MCF 10A (cell line): ENCODE data around the gene COL6A6. TPM values are rescaled to one million over a fixed set of nuclear protein-coding genes. Genes with fewer than 3 reads are reported as not detected.

Source experiments
- Bru-seq: library from RNA; stranded (reverse); fragments of 400-500 nt; gene quantifications from one replicate; lab custom pipeline; 2021; lab: Mats Ljungman, UMichigan
- BruChase-seq, 2 experiments: library from RNA; stranded (reverse); fragments of 400-500 nt; gene quantifications; one replicate each; lab custom pipeline; 2021; lab: Mats Ljungman, UMichigan
- BruUV-seq: library from RNA; stranded (reverse); fragments of 400-500 nt; replicated peaks from 2 replicates; lab custom pipeline; 2021; lab: Mats Ljungman, UMichigan
- CTCF ChIA-PET: fragments of 300-600 bp; sonication (Branson Sonifier 250); formaldehyde crosslinking; extraction: SDS; loops from one replicate; lab custom pipeline; 2021; ENCODE audit warnings: antibody characterized with exemption, inconsistent platforms; lab: Yijun Ruan, JAX
- POLR2A ChIA-PET: fragments of 300-600, 350-650 bp; sonication (Branson Sonifier 250); formaldehyde crosslinking; extraction: SDS; loops from one replicate; lab custom pipeline; 2020; ENCODE audit warnings: antibody characterized with exemption, inconsistent platforms; lab: Yijun Ruan, JAX
- DNase-seq: peaks from one replicate; pipeline ENCODE4 v3.0.0-alpha.2; 2018; ENCODE audit not compliant: unreplicated experiment
- H3K27ac Mint-ChIP-seq: one replicate; pipeline ENCODE4 v1.8.0; 2022; ENCODE audit warnings: mild to moderate bottlenecking, low read depth, mixed read lengths; ENCODE audit not compliant: unreplicated experiment
- H3K27me3 Mint-ChIP-seq: one replicate; pipeline ENCODE4 v1.8.0; 2022; ENCODE audit warnings: mixed read lengths; ENCODE audit not compliant: insufficient read depth, unreplicated experiment
- H3K36me3 Mint-ChIP-seq: one replicate; pipeline ENCODE4 v1.8.0; 2022; ENCODE audit warnings: mild to moderate bottlenecking, moderate library complexity, mixed read lengths; ENCODE audit not compliant: insufficient read depth, unreplicated experiment
- H3K4me1 Mint-ChIP-seq: one replicate; pipeline ENCODE4 v1.8.0; 2022; ENCODE audit warnings: mixed read lengths; ENCODE audit not compliant: insufficient read depth, unreplicated experiment
- H3K4me3 Mint-ChIP-seq: one replicate; pipeline ENCODE4 v1.8.0; 2022; ENCODE audit warnings: mild to moderate bottlenecking, moderate library complexity, mixed read lengths; ENCODE audit not compliant: unreplicated experiment
- H3K9me3 Mint-ChIP-seq: one replicate; pipeline ENCODE4 v1.8.0; 2022; ENCODE audit warnings: mixed read lengths; ENCODE audit not compliant: unreplicated experiment
- intact Hi-C: fragments of 100-400 bp; cut with micrococcal nuclease; formaldehyde crosslinking; loops from 2 replicates; pipeline ENCODE4 v1.14.1; 2022
- long read RNA-seq: library from polyadenylated mRNA; stranded (forward); transcript quantifications from one replicate; pipeline ENCODE4 v2.0.0, GENCODE V29; 2022
- total RNA-seq: library from RNA; stranded (reverse); gene quantifications from 2 replicates; pipeline ENCODE4 v1.2.3, GENCODE V29; 2022
- TF ChIP-seq, protein P1 (sequence below): fragments of 200-600 bp; IDR thresholded peaks from one replicate; pipeline ENCODE4 v1.8.0; 2022; ENCODE audit warnings: antibody characterized with exemption, mild to moderate bottlenecking; ENCODE audit not compliant: unreplicated experiment

COL6A6 gene, protein sequence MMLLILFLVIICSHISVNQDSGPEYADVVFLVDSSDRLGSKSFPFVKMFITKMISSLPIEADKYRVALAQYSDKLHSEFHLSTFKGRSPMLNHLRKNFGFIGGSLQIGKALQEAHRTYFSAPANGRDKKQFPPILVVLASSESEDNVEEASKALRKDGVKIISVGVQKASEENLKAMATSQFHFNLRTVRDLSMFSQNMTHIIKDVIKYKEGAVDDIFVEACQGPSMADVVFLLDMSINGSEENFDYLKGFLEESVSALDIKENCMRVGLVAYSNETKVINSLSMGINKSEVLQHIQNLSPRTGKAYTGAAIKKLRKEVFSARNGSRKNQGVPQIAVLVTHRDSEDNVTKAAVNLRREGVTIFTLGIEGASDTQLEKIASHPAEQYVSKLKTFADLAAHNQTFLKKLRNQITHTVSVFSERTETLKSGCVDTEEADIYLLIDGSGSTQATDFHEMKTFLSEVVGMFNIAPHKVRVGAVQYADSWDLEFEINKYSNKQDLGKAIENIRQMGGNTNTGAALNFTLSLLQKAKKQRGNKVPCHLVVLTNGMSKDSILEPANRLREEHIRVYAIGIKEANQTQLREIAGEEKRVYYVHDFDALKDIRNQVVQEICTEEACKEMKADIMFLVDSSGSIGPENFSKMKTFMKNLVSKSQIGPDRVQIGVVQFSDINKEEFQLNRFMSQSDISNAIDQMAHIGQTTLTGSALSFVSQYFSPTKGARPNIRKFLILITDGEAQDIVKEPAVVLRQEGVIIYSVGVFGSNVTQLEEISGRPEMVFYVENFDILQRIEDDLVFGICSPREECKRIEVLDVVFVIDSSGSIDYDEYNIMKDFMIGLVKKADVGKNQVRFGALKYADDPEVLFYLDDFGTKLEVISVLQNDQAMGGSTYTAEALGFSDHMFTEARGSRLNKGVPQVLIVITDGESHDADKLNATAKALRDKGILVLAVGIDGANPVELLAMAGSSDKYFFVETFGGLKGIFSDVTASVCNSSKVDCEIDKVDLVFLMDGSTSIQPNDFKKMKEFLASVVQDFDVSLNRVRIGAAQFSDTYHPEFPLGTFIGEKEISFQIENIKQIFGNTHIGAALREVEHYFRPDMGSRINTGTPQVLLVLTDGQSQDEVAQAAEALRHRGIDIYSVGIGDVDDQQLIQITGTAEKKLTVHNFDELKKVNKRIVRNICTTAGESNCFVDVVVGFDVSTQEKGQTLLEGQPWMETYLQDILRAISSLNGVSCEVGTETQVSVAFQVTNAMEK (N-terminal part only)
- total RNA-seq (not detected in 2 replicates), Bru-seq, nascent RNA (percentile 2 among the genes with signal in this experiment), BruChase-seq, experiment 1, labeled RNA remaining after a 6-hour chase (percentile 1 among the genes with signal in this experiment), BruChase-seq, experiment 2, labeled RNA remaining after a 2-hour chase (percentile 1 among the genes with signal in this experiment)
- long read RNA-seq: 0 reads

DNA sequence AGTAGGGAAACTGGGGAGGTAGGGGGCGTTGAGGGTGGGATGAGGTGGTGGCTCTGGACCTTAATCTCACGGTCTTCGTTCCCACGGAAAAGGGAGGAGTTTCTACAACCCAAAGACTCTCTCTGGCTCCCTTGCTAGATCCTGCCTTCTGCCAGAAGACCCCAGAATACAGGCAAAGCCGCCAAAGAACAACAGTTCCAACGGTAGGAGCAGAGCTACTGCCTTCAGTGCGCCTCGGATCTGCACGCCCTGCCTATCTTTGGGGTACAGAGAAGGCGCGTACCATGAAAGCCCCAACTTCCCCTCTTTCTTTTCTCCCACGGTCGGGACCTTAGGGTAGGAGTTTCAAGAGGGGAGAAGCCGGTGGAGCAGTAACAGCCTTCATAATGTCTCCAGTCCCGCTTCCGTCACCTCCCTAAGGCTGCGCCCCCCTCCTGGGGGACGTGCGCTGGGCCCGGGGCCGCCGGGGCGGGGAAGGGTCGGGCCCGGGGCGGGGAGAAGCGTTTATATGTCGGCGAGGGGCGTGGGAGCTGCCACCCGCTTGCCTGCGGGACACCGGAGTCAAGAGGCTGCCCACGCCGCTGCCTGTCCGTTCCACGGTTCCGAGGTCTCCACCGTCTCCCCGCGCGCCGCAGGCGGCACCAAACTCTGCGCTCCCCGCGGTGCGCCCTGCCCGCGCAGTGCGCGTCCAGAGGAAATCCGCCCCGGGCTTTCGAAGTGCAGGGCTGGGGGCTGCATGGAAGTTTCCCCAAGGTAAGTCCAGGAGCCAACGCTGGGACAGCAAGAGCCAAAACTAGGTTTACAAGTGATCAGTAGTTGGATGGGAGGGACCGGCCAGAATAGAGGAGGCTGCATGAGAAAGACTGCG lies at the start of gene COL6A6:
Gene COL6A6 (plus strand): TSS at position 533 of the 868 bp plus-strand sequence. CDS start 43,188 bp downstream, outside the sequence.
- H3K9me3 Mint-ChIP-seq: peaks cover 15% of the 10 kb centered on the region
- H3K36me3 Mint-ChIP-seq: no peaks in the 10 kb centered on the region
- DNase-seq: no peak
- TF ChIP-seq, protein P1, sequence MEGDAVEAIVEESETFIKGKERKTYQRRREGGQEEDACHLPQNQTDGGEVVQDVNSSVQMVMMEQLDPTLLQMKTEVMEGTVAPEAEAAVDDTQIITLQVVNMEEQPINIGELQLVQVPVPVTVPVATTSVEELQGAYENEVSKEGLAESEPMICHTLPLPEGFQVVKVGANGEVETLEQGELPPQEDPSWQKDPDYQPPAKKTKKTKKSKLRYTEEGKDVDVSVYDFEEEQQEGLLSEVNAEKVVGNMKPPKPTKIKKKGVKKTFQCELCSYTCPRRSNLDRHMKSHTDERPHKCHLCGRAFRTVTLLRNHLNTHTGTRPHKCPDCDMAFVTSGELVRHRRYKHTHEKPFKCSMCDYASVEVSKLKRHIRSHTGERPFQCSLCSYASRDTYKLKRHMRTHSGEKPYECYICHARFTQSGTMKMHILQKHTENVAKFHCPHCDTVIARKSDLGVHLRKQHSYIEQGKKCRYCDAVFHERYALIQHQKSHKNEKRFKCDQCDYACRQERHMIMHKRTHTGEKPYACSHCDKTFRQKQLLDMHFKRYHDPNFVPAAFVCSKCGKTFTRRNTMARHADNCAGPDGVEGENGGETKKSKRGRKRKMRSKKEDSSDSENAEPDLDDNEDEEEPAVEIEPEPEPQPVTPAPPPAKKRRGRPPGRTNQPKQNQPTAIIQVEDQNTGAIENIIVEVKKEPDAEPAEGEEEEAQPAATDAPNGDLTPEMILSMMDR: no peak
- peaks cover 54% of the 10 kb centered on the region for H3K27me3 Mint-ChIP-seq
- ChIA-PET CTCF (interaction anchor here (0.6 kb wide), 1 partner anchor 23 kb away, joined by 3 read pairs; no protein-coding TSS in a partner anchor), POLR2A (no interaction called here)
- intact Hi-C loops: no loop called here
- no TSS peak for BruUV-seq
- H3K4me1 Mint-ChIP-seq: no peaks in the 10 kb centered on the region
- H3K27ac Mint-ChIP-seq: no peak within 1 kb of the TSS
- H3K4me3 Mint-ChIP-seq: no peak within 1 kb of the TSS

DNA sequence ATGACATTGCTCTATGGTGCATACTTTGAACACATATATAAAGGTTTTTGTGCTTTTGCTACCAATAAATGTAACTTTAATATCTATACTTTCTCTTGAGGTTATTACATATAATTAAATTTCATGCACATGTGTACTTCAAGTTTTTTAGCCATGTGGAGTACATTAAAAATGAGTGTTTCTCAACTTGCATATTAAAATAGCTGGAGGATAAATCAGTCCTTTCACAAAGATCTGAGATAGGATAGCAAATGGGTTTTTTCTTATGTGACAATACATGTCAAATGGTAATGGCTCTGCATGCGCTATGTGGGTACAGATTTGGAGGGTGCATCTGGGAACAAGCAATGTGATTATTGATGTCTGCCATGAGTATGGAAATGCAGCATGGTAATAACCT lies 48.7 kb upstream of the COL6A6 start:
- no peak overlapping the region for H3K4me3 Mint-ChIP-seq
- no peak for DNase-seq
- intact Hi-C loops: no loop called here
- peaks cover 46% of the 10 kb centered on the region for H3K27me3 Mint-ChIP-seq
- H3K9me3 Mint-ChIP-seq: no peaks in the 10 kb centered on the region
- H3K36me3 Mint-ChIP-seq: no peaks in the 10 kb centered on the region
- H3K27ac Mint-ChIP-seq: no peak overlapping the region
- H3K4me1 Mint-ChIP-seq: no peaks in the 10 kb centered on the region
- TF ChIP-seq, protein P1: no peak
- ChIA-PET POLR2A (no interaction called here), CTCF (interaction anchor here (0.6 to 1.0 kb wide), 2 partner anchors 70 to 71 kb away, joined by 3 read pairs; no protein-coding TSS in a partner anchor)
- BruUV-seq: no TSS peak

DNA sequence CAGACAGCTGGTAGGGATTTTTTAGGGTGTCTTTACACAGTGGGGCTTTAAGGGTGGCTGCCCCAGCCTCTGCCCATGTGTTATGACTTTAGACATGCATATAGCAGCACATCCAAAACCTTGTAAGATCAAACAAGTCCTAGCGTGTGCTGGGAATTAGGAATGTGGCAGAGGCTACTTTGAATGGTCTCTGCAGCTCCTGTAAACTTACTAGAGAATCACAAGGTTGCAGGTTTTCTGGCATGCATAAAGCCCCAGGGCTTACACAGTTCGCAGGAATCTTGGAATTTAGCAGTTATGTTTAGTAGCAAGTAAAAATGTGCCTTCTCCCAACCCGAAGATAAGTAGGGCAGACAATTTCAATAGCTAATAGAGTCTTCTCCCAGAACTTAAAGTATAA lies 46.9 kb upstream of the COL6A6 start:
- H3K27me3 Mint-ChIP-seq: peaks cover 38% of the 10 kb centered on the region
- DNase-seq: peak; percentile 2
- H3K4me3 Mint-ChIP-seq: no peak overlapping the region
- TF ChIP-seq, protein P1: no peak
- no peaks in the 10 kb centered on the region for H3K36me3 Mint-ChIP-seq
- BruUV-seq: no TSS peak
- H3K27ac Mint-ChIP-seq: no peak overlapping the region
- intact Hi-C loops: no loop called here
- CTCF ChIA-PET: no interaction called here
- no peaks in the 10 kb centered on the region for H3K9me3 Mint-ChIP-seq
- H3K4me1 Mint-ChIP-seq: no peaks in the 10 kb centered on the region
- POLR2A ChIA-PET: interaction anchor here (1.0 kb wide), 1 partner anchor 13 kb away, joined by 3 read pairs; no protein-coding TSS in a partner anchor
